Smooth muscle cell of the brain vasculature (primary cell): ENCODE data around the gene HIGD1A.

ENCODE experiments used
- DNase-seq: peaks from one replicate; pipeline ENCODE4 v3.0.0-alpha.2; 2012; ENCODE audit warnings: low read depth, low spot score

HIGD1A gene

GRCh38 chr3:42804106-42804830, at the start of gene HIGD1A:
Gene HIGD1A, minus strand, starts transcription at chr3:42804490. Its CDS starts 10,237 bp downstream, at chr3:42794253.
- DNase-seq, result peak; percentile 80

- no peak for DNase-seq
Observed at GRCh38 chr3:42853739-42854302, 49.5 kb upstream of the HIGD1A start.

GRCh38 chr3:42853056-42853455, 48.8 kb upstream of the HIGD1A start:
- DNase-seq, result no peak

- no peak for DNase-seq
Observed at GRCh38 chr3:42852441-42852840, 48.2 kb upstream of the HIGD1A start.

GRCh38 chr3:42851228-42851834, 47.0 kb upstream of the HIGD1A start:
- DNase-seq, result no peak

GRCh38 chr3:42850263-42850662, 46.0 kb upstream of the HIGD1A start:
- DNase-seq, result no peak

- no peak for DNase-seq
Observed at GRCh38 chr3:42849017-42849416, 44.7 kb upstream of the HIGD1A start.

- DNase-seq, result no peak
Observed at GRCh38 chr3:42847731-42848130, 43.4 kb upstream of the HIGD1A start.

GRCh38 chr3:42846685-42847522, 42.6 kb upstream of the HIGD1A start:
- DNase-seq, result no peak

- no peak for DNase-seq
Observed at GRCh38 chr3:42844815-42845214, 40.5 kb upstream of the HIGD1A start.

GRCh38 chr3:42844412-42844713, 40.1 kb upstream of the HIGD1A start:
- DNase-seq, result no peak

- no peak for DNase-seq
Observed at GRCh38 chr3:42843713-42844411, 39.6 kb upstream of the HIGD1A start.

GRCh38 chr3:42841332-42841731, 37.0 kb upstream of the HIGD1A start:
- DNase-seq, result no peak

GRCh38 chr3:42839616-42840015, 35.3 kb upstream of the HIGD1A start:
- DNase-seq, result peak; percentile 43

GRCh38 chr3:42838571-42838970, 34.3 kb upstream of the HIGD1A start:
- no peak for DNase-seq

- DNase-seq, result no peak
Observed at GRCh38 chr3:42836150-42837123, 32.1 kb upstream of the HIGD1A start.

GRCh38 chr3:42831321-42831713, 27.0 kb upstream of the HIGD1A start:
- peak; percentile 13 for DNase-seq

GRCh38 chr3:42830437-42831320, 26.4 kb upstream of the HIGD1A start:
- DNase-seq, result no peak

GRCh38 chr3:42829628-42830436, 25.5 kb upstream of the HIGD1A start:
- no peak for DNase-seq
